GM12801 (cell line): ENCODE results near the gene CCDC178.

Experiments used
- TF ChIP-seq, protein P1 (sequence below): IDR thresholded peaks from one replicate; pipeline ENCODE4 v1.5.1; 2011; ENCODE audit warnings: control low read depth; ENCODE audit not compliant: insufficient read length; ENCODE audit errors: extremely low read depth

The CCDC178 gene

DNA sequence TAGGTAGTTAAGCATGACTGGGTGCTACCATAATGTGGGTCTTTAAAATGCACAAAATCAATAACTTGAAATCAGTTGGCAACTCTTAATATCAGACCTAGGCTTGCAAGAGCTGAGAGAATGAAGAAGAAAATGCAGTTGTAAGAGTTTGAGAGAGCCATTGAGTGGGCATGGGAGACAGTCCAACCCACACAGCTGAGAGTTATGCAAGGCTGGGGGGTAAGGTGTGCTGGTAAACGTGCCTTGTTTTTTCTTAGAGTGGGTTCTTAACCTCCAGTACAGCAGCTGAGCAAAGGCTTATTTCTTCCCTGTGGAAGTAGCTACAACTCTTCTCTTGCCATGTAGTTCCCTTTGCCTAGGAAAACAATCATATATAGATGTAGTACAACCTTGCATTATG lies 20.2 kb upstream of the CCDC178 start:
- TF ChIP-seq, protein P1, sequence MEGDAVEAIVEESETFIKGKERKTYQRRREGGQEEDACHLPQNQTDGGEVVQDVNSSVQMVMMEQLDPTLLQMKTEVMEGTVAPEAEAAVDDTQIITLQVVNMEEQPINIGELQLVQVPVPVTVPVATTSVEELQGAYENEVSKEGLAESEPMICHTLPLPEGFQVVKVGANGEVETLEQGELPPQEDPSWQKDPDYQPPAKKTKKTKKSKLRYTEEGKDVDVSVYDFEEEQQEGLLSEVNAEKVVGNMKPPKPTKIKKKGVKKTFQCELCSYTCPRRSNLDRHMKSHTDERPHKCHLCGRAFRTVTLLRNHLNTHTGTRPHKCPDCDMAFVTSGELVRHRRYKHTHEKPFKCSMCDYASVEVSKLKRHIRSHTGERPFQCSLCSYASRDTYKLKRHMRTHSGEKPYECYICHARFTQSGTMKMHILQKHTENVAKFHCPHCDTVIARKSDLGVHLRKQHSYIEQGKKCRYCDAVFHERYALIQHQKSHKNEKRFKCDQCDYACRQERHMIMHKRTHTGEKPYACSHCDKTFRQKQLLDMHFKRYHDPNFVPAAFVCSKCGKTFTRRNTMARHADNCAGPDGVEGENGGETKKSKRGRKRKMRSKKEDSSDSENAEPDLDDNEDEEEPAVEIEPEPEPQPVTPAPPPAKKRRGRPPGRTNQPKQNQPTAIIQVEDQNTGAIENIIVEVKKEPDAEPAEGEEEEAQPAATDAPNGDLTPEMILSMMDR = no peak

GRCh38 chr18:33459612-33460011 lies 19.1 kb upstream of the CCDC178 start:
- TF ChIP-seq, protein P1 = no peak

- TF ChIP-seq, protein P1 = no peak
Observed at GRCh38 chr18:33446604-33447003, 6.1 kb upstream of the CCDC178 start.

- TF ChIP-seq, protein P1 = no peak
Observed at GRCh38 chr18:33444709-33445108, 4.2 kb upstream of the CCDC178 start.

GRCh38 chr18:33432857-33433256 lies 7.7 kb downstream of the CCDC178 start:
- TF ChIP-seq, protein P1 = no peak

DNA sequence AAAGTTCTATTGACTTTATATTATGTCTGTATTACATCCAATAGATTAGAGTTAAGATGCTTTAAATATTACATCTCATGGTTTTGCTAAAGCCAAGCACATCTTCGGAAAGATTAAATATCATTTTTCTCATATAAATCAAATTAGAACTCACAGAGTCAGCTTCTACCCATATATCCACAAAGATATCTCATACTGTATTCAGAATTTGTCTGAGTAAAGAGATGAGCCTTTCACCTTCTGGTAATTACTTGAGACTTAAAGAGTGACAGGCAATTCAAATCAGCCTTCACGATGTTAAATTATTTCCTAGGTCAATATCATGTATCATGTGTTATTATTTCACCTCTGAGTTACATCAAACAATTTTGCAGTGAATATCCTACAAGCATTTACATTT lies 13.0 kb downstream of the CCDC178 start:
- TF ChIP-seq, protein P1 = no peak

GRCh38 chr18:33424266-33424946 lies 16.1 kb downstream of the CCDC178 start:
- TF ChIP-seq, protein P1 = no peak

DNA sequence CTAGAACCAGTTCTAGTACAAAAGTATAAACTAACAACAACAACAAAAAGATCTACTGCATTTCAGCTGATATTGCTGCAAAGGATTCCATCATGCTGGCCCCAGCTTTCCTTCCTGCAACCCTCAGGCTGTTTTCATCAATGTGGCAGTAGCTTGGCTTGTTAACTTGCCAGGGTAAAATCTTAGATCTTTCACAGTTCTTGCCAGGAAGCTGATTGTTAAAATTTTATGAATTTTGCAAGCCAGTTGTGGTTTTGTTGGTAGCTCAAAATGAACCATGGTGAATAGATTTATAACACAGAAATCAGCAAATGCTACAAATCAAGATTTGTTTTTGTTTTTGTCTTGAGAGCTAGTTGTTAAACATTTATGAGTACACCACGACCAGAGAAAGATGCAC lies 19.3 kb downstream of the CCDC178 start:
- TF ChIP-seq, protein P1 = no peak
